ENCODE data around the gene FAF2.
"Not testable (repeated sequence)": the region's sequence is repeated elsewhere in the genome, so short reads cannot be mapped to it uniquely, and the experiment has no call there.

The FAF2 gene

GRCh38 chr5:176447978-176448608 is at the start of gene FAF2:
FAF2 (plus strand) TSS chr5:176448385; CDS start chr5:176448408, 23 bp downstream.
- peak; percentile 98 for DNase-seq

GRCh38 chr5:176400382-176401156 is 47.6 kb upstream of the FAF2 start:
- no peak for DNase-seq

- no peak for DNase-seq
Observed at GRCh38 chr5:176401281-176402205, 46.6 kb upstream of the FAF2 start.

- DNase-seq: no peak
Observed at GRCh38 chr5:176405656-176406435, 42.3 kb upstream of the FAF2 start.

GRCh38 chr5:176406436-176407052 is 41.6 kb upstream of the FAF2 start:
- DNase-seq: no peak

GRCh38 chr5:176407456-176408251 is 40.5 kb upstream of the FAF2 start:
- no peak for DNase-seq

- DNase-seq: not testable (repeated sequence)
Observed at GRCh38 chr5:176408252-176408573, 40.0 kb upstream of the FAF2 start.

GRCh38 chr5:176408590-176408989 is 39.6 kb upstream of the FAF2 start:
- no peak for DNase-seq

- no peak for DNase-seq
Observed at GRCh38 chr5:176409765-176410164, 38.4 kb upstream of the FAF2 start.

GRCh38 chr5:176410486-176411180 is 37.6 kb upstream of the FAF2 start:
- no peak for DNase-seq

GRCh38 chr5:176412517-176413254 is 35.5 kb upstream of the FAF2 start:
- no peak for DNase-seq

- DNase-seq: no peak
Observed at GRCh38 chr5:176413255-176413565, 35.0 kb upstream of the FAF2 start.

GRCh38 chr5:176413709-176414191 is 34.4 kb upstream of the FAF2 start:
- no peak for DNase-seq

- no peak for DNase-seq
Observed at GRCh38 chr5:176414704-176415103, 33.5 kb upstream of the FAF2 start.

GRCh38 chr5:176415240-176415951 is 32.8 kb upstream of the FAF2 start:
- no peak for DNase-seq

GRCh38 chr5:176415952-176416924 is 31.9 kb upstream of the FAF2 start, which contains the start of gene CLTB:
CLTB (minus strand) TSS chr5:176416539; CDS start chr5:176416363, 176 bp downstream.
- DNase-seq: peak; percentile 87

GRCh38 chr5:176416965-176417364 is 31.2 kb upstream of the FAF2 start:
- no peak for DNase-seq

GRCh38 chr5:176418251-176418650 is 29.9 kb upstream of the FAF2 start:
- no peak for DNase-seq

Measured in activated T-cell treated with anti-CD3 and anti-CD28 coated beads for 4 hours (primary cell).